ENCODE measurements around the gene AKR7A2.
"Not testable (repeated sequence)": the region's sequence is repeated elsewhere in the genome, so short reads cannot be mapped to it uniquely, and the experiment has no call there.

AKR7A2 gene

DNA sequence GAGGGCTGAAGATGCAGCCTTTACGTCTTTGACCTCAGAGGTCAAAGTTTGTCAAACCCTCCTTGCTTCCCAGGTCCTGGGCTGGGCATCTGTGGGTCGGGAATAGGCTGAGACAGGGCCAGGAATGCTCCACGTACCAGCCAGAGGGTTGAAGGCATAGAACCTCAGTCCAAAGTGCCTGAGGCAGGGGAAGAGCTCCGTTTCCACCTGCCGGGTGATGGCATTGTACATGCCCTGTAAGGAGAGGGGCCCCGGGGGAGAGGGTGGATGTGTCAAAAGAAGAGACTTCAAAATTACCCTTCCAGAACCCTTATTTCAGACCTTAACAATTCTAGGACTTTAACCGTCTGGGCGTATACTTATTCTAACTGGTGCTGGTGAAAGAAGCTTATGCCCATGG is 27.1 kb downstream of the AKR7A2 start:
- in situ Hi-C loops (cut with HindIII; ENCODE audit: low sequenced_read_pairs), result no loop called here
- H3K4me3 ChIP-seq (ENCODE audit: low read depth, low read length), result no peak overlapping the region
- TF ChIP-seq, protein P1, sequence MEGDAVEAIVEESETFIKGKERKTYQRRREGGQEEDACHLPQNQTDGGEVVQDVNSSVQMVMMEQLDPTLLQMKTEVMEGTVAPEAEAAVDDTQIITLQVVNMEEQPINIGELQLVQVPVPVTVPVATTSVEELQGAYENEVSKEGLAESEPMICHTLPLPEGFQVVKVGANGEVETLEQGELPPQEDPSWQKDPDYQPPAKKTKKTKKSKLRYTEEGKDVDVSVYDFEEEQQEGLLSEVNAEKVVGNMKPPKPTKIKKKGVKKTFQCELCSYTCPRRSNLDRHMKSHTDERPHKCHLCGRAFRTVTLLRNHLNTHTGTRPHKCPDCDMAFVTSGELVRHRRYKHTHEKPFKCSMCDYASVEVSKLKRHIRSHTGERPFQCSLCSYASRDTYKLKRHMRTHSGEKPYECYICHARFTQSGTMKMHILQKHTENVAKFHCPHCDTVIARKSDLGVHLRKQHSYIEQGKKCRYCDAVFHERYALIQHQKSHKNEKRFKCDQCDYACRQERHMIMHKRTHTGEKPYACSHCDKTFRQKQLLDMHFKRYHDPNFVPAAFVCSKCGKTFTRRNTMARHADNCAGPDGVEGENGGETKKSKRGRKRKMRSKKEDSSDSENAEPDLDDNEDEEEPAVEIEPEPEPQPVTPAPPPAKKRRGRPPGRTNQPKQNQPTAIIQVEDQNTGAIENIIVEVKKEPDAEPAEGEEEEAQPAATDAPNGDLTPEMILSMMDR (IDR thresholded peaks at IDR 0.05; ENCODE audit: low read depth, low read length, missing control alignments), result no peak
- DNase-seq (ENCODE audit: low read depth), result no peak

DNA sequence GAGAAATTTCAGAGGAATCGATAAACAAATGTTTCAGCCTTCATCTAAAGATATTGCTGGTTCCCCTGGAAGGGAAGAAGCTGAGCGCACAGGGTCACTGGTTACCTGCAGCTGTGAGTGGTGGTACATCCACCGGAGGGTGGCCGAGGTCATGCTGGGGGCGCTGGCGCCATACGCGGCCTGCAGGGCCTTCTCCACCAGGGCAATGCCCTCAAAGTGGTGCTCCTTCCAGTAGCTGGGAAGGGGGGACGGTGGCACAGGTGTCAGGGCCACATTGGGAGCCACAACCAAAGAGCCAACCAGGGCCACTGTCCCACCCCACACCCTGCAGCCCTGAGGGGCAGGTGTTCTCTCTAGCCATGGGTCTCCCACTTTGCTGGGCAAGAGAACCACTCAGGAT is 28.1 kb downstream of the AKR7A2 start:
- TF ChIP-seq, protein P1 (IDR thresholded peaks at IDR 0.05; ENCODE audit: low read depth, low read length, missing control alignments), result no peak
- in situ Hi-C loops (cut with HindIII; ENCODE audit: low sequenced_read_pairs), result no loop called here

DNA sequence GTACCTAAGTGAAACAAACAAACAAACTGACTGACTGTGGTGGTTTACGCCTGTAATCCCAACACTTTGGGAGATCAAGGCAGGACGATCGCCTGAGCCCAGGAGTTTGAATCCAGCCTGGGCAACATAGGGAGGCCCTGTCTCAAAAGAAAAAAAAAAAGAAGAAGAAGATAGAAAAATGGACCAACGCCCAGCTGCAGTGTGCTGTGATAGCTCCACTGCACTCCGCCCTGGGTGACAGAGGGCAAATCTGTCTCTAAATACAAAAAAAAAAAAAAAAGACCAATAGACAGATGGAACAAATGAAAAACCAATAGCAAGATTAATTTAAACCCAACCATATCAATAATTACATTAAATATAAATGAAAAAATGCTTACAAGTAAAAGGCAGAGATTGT is 37.3 kb downstream of the AKR7A2 start:
- in situ Hi-C loops (cut with HindIII; ENCODE audit: low sequenced_read_pairs), result no loop called here
- TF ChIP-seq, protein P1 (IDR thresholded peaks at IDR 0.05; ENCODE audit: low read depth, low read length, missing control alignments), result no peak
- DNase-seq (ENCODE audit: low read depth), result no peak
- no peak overlapping the region for H3K4me3 ChIP-seq (ENCODE audit: low read depth, low read length)

More for the DNA sequence above, 28.1 kb downstream of the AKR7A2 start:
- DNase-seq (ENCODE audit: low read depth), result no peak
- no peak overlapping the region for H3K4me3 ChIP-seq (ENCODE audit: low read depth, low read length)

DNA sequence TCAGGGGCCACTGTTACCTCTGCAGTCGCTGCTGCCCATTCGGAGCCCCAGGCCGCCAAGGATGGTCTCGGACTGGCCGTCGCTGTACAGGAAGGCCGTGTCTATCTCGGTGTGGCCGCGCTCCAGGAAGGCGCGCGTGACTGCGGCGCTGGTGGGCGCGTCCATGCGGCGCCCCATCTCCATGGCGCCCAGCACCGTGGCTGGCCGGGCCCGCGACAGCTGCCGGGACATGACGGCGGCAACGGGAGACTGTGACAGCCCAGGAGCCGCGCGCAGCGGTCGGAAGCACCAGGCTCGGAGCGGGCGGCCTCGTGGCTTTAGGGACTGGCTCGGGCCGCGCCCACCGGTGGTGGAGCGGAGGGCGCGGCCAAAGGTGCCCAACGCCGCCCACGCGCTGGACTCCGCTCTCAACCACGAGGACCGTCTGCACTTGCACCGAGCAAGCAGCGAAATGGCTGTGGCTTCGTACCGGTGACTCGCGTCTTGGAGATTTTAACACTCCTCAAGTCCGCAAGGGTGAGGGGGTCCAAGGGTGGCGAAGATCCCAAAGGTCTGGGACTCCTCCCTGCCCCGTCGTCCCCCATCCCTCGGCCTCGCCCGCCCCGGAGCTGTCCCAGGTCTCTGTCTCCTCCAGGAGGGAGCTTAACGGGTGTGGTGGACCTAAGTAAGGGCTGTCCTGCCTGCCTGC is 38.0 kb downstream of the AKR7A2 start:
- DNase-seq (ENCODE audit: low read depth); H3K4me3 ChIP-seq (ENCODE audit: low read depth, low read length); in situ Hi-C loops (cut with HindIII; ENCODE audit: low sequenced_read_pairs): not testable (repeated sequence)

DNA sequence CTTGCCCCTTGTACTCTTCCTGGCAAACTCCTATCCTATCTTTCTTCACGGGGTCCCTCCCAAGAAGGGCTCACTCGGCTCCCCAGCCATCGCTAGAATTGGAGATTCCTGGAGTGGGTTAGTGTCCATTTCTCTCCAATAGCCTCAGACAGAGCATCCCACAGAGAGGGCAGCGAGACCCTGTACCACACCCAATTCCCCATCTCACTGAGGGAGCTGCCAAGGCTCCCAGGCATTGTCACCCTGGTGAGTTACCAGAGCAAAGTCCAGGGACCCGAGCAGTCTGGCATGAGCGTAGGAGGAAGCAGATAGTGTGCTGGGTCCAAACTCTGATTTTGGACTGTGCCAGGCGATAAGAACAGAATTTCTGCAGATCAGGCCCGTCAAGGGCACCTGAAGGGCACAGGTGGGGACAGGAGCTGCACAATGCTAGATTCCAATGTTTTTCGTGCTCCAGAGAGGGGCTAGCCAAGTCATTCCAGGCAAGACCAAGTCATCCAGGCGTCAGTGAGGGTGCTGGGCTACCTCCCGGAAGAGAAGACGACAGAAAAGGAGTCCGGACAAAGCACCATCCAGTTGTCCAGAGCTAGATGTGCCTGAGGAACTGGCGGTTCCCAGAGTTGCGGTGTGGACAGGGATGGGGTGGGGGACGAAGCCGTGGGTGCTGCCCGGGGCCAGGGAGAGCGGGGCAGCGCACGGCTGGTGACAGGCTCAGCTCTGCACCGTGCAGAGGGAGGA is 38.7 kb downstream of the AKR7A2 start:
- in situ Hi-C loops (cut with HindIII; ENCODE audit: low sequenced_read_pairs), result no loop called here
- DNase-seq (ENCODE audit: low read depth), result no peak
- no peak overlapping the region for H3K4me3 ChIP-seq (ENCODE audit: low read depth, low read length)
- TF ChIP-seq, protein P1 (IDR thresholded peaks at IDR 0.05; ENCODE audit: low read depth, low read length, missing control alignments), result no peak

DNA sequence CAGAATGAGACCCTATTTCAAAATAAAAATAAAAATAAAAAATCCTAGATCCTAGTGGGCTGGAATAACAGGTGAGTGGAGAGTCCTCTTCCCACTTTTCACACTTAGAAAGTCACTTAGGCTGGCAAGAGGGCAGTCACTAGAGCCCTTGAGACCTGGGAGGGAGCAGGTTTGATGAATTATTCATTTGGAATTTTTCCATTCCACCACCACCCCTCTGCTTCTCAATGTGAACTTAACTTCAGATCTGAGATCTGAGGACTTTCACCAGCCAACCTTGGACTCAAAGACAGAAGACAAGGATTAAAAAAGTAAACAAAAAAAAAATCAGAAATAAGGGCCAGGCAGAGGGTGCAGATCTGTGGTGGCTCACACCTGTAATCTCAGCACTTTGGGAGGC is 39.9 kb downstream of the AKR7A2 start:
- no peak for DNase-seq (ENCODE audit: low read depth)
- H3K4me3 ChIP-seq (ENCODE audit: low read depth, low read length), result no peak overlapping the region
- in situ Hi-C loops (cut with HindIII; ENCODE audit: low sequenced_read_pairs), result no loop called here
- TF ChIP-seq, protein P1 (IDR thresholded peaks at IDR 0.05; ENCODE audit: low read depth, low read length, missing control alignments), result no peak

DNA sequence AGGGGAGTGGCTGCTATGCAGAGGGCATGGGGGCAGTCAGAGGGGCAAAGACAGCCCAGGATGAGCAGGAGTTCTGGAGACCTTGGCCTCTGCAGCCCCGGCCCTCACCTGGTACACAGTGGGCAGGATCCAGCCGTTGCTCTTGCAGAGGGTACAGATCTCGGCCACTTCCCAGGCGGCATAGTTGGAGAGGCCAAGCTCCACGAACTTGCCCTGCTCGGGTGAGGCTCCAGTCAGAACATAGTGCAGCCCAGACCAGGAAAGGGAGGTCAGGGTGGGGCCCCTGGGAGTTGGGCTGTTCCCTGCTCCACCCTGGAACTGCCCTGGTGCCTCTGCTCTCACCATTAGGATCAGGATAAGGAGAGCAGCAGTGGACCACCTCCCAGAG is 41.6 kb downstream of the AKR7A2 start:
- DNase-seq (ENCODE audit: low read depth); in situ Hi-C loops (cut with HindIII; ENCODE audit: low sequenced_read_pairs); H3K4me3 ChIP-seq (ENCODE audit: low read depth, low read length): not testable (repeated sequence)

DNA sequence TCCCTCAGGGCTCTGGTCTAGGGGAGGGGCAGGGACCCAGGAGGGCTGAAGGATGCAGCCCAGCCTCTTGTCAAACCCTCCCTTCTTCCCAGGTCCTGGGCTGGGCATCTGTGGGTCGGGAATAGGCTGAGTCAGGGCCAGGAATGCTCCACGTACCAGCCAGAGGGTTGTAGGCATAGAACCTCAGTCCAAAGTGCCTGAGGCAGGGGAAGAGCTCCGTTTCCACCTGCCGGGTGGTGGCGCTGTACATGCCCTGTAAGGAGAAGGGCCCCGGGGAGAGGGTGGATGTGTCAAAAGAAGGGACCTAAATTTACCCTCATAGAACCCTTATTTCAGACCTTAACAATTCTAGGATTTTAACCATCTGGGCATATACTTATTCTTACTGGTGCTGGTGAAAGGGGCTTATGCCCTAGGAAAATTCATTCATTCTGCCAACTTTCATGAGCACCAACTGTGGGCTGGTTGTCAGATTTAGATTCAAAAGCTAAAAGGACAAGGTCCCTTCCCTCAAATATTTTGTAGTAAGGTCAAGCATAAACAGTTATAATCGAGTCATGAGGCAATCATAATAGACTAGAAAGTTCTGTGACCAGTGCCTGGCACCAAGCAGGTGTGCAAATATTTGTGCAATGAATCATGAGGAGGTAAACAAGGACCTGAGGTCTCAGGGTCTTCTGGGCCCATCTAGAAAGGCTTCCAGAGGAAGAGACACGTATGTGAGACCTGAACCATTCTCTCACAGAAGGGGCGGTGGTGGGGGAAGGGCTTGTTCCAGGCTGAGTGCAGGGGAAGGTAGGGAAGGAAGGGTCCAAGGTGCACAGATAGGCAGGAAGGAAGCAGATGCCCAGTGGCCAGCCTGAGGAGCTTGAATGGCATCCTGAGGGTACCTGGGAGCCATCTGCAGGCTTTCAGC is 42.3 kb downstream of the AKR7A2 start:
- DNase-seq (ENCODE audit: low read depth); H3K4me3 ChIP-seq (ENCODE audit: low read depth, low read length); in situ Hi-C loops (cut with HindIII; ENCODE audit: low sequenced_read_pairs): not testable (repeated sequence)
